HG02763 (cell line): Measurements from ENCODE around the gene GRK5.

ENCODE experiments used
- ATAC-seq: cut with Tn5 transposase; IDR thresholded peaks from one replicate; pipeline ENCODE4 v1.9.1; 2021; ENCODE audit warnings: mild to moderate bottlenecking, moderate library complexity; ENCODE audit not compliant: unreplicated experiment

Gene GRK5

GRCh38 chr10:119396709-119397071 is 189.3 kb downstream of the GRK5 start:
- no peak for ATAC-seq

- ATAC-seq, result no peak
These were observed 190.0 kb downstream of the GRK5 start for GRCh38 chr10:119397416-119397815.

GRCh38 chr10:119398996-119399395 is 191.6 kb downstream of the GRK5 start:
- ATAC-seq, result no peak

DNA sequence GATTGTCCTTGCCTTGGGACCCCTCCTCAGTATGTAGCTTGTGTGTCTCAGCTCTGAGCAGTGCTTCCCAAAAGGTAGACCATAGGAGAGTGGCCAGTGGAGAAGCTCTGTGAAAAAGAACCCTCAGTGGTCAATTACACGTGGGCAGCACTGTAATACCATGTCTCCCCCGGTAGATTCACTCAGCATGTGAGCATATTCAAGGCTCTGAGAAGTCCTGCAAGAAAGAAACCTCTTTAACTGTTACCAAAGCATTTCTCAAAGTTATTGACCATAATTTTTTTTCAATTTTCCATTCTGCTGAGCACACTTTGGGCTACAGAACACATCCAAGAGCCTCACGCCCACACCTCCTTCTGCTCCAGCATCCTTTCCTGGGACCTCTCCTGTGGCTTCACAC is 192.1 kb downstream of the GRK5 start:
- no peak for ATAC-seq

DNA sequence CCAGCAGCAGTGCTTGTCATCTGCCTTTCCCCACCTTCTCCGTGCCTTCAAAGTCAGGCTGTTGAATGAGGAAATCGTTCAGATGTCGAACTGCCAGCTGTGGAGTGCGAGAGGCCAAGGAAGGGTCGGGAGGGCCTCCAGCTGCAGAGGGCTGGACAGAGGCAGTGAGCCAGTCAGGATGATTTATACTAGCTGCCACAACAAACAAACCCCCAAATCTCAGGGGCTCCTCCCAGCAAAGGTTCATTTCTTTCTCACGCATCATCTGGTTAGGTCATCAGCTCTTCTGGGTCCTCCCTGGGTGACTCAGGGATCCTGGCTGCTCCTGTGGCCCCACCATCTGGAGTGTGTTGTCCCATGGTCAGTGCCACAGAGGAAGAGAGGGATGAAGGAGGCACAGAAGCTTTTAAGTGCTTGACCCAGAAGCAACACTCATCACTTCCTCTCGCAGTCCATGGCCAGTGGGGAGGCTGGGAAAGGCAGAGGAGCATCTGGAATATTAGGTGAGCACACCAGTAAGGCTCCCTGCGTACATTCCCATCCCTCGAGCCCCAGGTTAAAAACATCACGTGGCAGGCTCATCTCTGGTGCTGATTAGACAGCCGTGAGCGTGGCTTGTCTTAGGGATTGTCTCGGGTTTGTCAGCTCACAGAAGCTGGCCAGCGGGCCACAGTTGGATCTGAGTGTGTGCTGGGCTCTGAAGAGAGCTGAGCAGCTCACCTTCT is 194.5 kb downstream of the GRK5 start:
- no peak for ATAC-seq

- no peak for ATAC-seq
These were observed 196.6 kb downstream of the GRK5 start for GRCh38 chr10:119403921-119404320.

DNA sequence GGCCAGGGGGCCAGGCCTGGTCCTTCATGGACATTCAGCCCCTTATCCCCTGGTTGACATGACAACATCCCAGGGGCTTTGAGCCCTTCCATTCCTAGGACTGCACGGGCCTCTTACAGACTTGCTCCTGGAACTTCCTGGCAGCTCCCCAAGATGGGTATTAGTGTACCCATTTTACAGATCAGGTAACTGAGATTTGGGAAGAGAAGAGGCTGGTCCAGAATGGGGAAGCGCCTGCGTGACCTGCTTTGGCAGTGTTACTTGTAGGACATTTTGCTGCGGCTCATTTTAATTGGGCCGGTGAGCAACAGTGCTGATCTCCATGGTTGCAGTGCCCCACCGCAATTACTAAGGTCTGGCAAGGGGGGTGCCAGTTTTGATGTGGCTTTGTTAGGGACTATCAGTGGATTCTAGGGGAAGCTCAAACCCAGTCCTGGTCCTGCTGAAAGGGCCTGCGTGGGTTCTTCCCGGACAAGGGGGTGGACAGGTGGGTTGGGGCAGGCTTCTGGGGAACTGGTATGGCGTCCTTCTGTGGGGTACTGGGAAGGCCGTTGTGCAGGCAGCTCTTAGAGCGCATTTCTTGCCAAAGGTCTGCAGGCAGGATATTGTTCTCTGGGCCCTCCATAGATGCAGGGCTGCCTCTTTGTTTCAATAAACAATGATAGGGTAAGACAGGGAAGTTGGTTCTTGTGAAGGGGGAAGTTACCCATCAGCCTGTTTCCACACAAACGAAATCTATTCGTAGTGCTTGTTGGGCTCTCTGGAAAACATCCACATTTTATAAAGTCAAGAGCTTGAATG is 197.5 kb downstream of the GRK5 start:
- ATAC-seq, result no peak

DNA sequence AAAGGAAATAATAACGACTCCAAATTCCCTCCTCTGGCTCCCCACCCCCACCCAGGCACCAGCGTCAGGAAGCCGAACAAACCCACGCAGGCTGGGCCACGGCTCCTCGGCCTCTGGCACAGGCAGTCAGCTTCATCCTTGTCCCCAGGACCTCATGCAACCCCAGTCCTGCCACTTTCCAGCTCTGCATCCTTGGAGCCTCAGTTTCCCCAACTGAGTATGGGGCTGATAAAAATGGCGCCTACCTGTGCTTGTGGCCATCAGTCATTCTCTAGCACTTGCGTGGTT is 198.1 kb downstream of the GRK5 start:
- ATAC-seq, result no peak

DNA sequence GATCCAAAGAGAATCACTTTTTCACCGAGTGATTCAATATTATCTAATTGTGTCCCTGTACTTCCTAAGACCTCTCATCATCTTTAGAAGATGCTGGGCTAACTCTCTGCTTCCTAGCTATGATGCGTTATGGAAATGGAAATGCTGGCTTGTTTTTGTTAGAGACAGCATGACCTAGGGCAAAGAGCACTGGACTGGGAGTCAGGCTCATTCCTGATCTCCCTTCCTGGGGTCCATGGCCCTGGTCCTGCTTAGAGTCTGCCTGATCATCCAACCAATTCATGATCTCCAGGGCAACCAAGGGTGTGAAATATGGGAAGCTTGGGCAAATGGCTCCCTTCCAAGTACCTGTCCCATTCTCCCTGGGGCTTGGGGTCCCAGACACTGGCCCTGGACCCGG is 198.8 kb downstream of the GRK5 start:
- no peak for ATAC-seq

- ATAC-seq, result no peak
These were observed 199.4 kb downstream of the GRK5 start for GRCh38 chr10:119406601-119407253.

DNA sequence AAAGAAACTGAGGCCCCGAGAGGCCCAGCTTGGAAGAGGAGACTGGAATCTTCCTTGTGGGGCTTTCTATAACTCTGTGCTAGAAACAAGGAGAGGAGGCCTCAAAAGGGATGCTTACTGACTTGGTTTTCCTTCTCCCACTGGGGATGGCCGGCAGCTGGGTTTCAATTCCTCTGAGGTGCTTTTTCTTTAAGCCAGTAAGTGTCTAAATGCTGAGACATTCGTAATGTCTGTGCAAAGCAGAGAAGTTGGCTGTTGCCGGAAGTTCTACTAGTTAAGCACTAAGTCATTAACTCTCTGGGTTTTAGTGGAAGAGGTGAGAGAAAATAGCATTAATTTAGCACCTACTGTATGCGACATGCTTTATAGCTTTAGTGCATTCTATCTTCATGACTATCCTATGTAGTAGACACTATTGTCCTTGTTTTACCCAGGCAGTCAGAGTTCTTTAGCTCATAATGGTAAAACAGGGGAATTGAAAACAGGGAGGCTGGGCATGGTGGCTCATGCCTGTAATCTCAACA is 199.9 kb downstream of the GRK5 start:
- ATAC-seq, result no peak

- ATAC-seq, result no peak
These were observed 200.7 kb downstream of the GRK5 start for GRCh38 chr10:119408072-119408471.

GRCh38 chr10:119408969-119409371 is 201.6 kb downstream of the GRK5 start:
- ATAC-seq, result no peak

GRCh38 chr10:119409385-119409784 is 202.0 kb downstream of the GRK5 start:
- ATAC-seq, result no peak

DNA sequence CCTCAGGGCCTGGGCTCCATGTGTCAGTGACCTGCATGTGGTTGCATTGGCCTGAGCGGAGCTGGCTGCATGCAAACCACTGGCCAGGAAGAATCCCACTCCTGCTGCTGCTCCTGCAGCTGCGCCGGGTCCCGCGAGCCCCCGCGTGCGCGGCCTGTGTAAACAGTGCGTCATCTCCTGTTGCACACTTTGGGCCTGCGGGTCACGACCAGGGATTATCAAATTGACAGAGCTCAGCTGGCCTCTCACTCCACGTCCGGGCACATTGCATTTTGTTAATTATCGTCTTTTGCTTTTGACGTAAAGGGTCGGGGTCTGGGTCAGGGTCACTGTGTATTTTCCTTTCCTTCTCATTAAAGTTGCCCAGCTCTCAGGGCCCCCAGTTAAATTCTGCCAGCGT is 202.5 kb downstream of the GRK5 start:
- ATAC-seq, result no peak

GRCh38 chr10:119410361-119411116 is 203.2 kb downstream of the GRK5 start:
- no peak for ATAC-seq

DNA sequence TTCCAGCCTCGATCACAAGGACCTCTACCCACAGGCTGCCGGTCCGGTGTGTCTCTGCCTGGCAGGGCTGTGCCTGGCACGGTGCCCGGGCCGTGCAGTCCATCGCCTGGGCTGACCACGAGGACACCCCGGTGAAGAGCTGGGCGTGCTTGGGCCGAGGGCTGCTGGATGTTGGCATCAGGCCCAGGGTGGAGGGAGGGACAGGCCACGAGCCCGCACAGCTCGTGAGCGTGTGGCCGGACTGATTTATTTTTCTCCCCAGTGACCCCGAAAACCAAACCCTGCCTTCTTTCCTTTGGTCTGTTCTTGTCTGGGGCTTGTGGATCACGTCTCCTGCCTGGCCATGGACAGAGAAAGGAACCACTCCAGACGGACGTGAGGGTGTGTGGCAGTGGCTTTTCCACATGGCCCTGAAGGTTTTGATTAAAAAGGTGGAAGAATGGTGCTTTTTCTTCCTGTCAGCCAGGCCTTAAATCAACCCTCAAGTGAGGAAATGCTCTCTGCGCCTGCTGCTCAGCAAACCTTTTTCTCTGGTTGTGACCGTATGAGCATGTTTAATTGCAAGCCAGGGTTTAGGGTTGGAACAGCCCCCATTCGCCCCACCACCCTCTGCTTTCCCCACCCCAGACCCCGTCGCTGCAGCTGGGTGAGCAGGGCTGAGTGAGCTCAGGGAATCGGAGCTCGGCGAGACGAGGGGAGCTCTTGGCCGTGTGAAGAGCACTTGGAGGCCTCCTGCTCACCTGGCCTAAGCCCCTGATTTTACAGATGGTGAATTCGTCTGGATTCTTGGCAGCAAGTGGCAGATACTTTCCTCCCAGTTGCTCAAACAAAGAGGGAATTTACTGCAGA is 205.1 kb downstream of the GRK5 start:
- ATAC-seq, result no peak

- ATAC-seq, result no peak
These were observed 205.7 kb downstream of the GRK5 start for GRCh38 chr10:119413093-119413453.

- no peak for ATAC-seq
These were observed 206.2 kb downstream of the GRK5 start for GRCh38 chr10:119413471-119414080.

- no peak for ATAC-seq
These were observed 206.8 kb downstream of the GRK5 start for GRCh38 chr10:119414081-119414611.
